ENCODE data around the gene ABCC9. TPM values are rescaled to one million over a fixed set of nuclear protein-coding genes. Genes with fewer than 3 reads are reported as not detected.

Gene ABCC9
- polyA plus RNA-seq, 1 of the 3 experiments (the other 2 are of a cell fraction), result 0.02 TPM

GRCh38 chr12:21809100-21809499, 132.1 kb downstream of the ABCC9 start:
- no peaks in the 10 kb centered on the region for H3K9me3 ChIP-seq
- no peak overlapping the region for H3K4me3 ChIP-seq (ENCODE audit: low read depth in 2 of 2, low read length in 1 of 2)
- POLR2A ChIA-PET, result no interaction called here
- H3K27me3 ChIP-seq (ENCODE audit: insufficient read depth), result no peaks in the 10 kb centered on the region
- H3K27ac ChIP-seq (ENCODE audit: low read depth in 2 of 2, low read length in 1 of 2), result peak overlapping the region in 1 of 2 experiments; percentile 61; a peak in 2 of 4 replicates
- no peak overlapping the region for H2AFZ ChIP-seq (ENCODE audit: low read depth)
- no peaks in the 10 kb centered on the region for H3K9me2 ChIP-seq
- CTCF ChIA-PET, result interaction anchor here (1.5 kb wide), 1 partner anchor 111 kb away, joined by 4 read pairs; no protein-coding TSS in a partner anchor
- no peaks in the 10 kb centered on the region for H3K79me2 ChIP-seq (ENCODE audit: insufficient read depth)
- no peaks in the 10 kb centered on the region for H3F3A ChIP-seq (replicated peaks; ENCODE audit: insufficient read depth)
- no peak overlapping the region for H3K4me2 ChIP-seq
- H3K9ac ChIP-seq, result no peak overlapping the region
- peak; percentile 2 for DNase-seq
- H3K36me3 ChIP-seq (replicated peaks in 1 of 2; ENCODE audit: control insufficient read depth in 1 of 2, insufficient read depth in 2 of 2, low read length in 1 of 2), result no peaks in the 10 kb centered on the region
- TF ChIP-seq ELF1 (IDR thresholded peaks at IDR 0.05) (no peak), EP300 (IDR thresholded peaks at IDR 0.05; ENCODE audit: borderline replicate concordance in 1 of 2, low read depth in 1 of 2, low read length in 1 of 2) (peak in 1 of 2 experiments; percentile 84; a peak in 2 of 4 replicates), CHD2 (IDR thresholded peaks at IDR 0.05; ENCODE audit: low read length, partially characterized antibody) (peak; percentile 36), NFIC (IDR thresholded peaks at IDR 0.05; ENCODE audit: borderline replicate concordance) (no peak), RCOR1 (IDR thresholded peaks at IDR 0.05; ENCODE audit: low read length) (peak; percentile 37; the same call in 1 of the 2 replicates), POLR2AphosphoS5 (IDR thresholded peaks at IDR 0.05; ENCODE audit: low read depth, low read length) (no peak), GATA2 (CRISPR knock-in tag; IDR thresholded peaks at IDR 0.05) (peak; percentile 77), RXRA (IDR thresholded peaks at IDR 0.05; ENCODE audit: borderline replicate concordance, low read depth) (no peak), GABPA (IDR thresholded peaks at IDR 0.05; ENCODE audit: low read depth) (no peak), YY1 (IDR thresholded peaks at IDR 0.05; ENCODE audit: low read depth) (no peak), FOXJ3 (CRISPR knock-in tag; IDR thresholded peaks at IDR 0.05) (no peak)
- H3K4me1 ChIP-seq (ENCODE audit: control insufficient read depth in 1 of 2, insufficient read depth in 2 of 2, low read depth in 1 of 2, low read length in 1 of 2), result peaks cover 0 to 3% of the 10 kb centered on the region in 2 experiments; a peak in 2 of 4 replicates
- no peaks in the 10 kb centered on the region for H4K20me1 ChIP-seq (ENCODE audit: insufficient read depth)

DNA sequence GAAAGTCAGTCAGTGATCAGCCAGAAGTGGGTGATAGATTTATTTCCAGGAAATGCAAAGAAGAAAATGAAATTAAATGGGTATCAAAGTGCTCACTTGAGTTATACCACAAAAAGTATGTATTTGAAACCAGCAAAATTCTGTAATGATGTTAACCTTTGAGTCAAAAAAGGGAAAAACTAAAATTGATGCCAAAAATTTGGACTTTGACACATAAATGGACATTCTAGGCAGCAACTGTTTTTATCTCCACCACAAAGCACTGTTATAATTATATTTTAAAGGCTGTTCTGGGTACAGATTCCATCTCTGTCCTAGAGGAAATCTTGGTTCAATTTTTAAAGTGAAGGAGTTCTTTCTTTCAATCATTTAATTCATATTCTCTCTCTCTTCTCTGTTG, 135.0 kb downstream of the ABCC9 start:
- ChIA-PET CTCF (interaction anchor here (0.7 kb wide), 1 partner anchor 111 kb away, joined by 3 read pairs; no protein-coding TSS in a partner anchor), POLR2A (no interaction called here)
- Histone ChIP-seq H3K79me2 (ENCODE audit: insufficient read depth) (no peaks in the 10 kb centered on the region), H3K27ac (ENCODE audit: low read depth in 2 of 2, low read length in 1 of 2) (peak overlapping the region in 1 of 2 experiments; percentile 47; a peak in 2 of 4 replicates), H3K9ac (no peak overlapping the region), H3K36me3 (replicated peaks in 1 of 2; ENCODE audit: control insufficient read depth in 1 of 2, insufficient read depth in 2 of 2, low read length in 1 of 2) (no peaks in the 10 kb centered on the region), H3K4me1 (ENCODE audit: control insufficient read depth in 1 of 2, insufficient read depth in 2 of 2, low read depth in 1 of 2, low read length in 1 of 2) (peaks cover 0 to 3% of the 10 kb centered on the region in 2 experiments; a peak in 2 of 4 replicates), H3K27me3 (ENCODE audit: insufficient read depth) (no peaks in the 10 kb centered on the region), H3K4me2 (no peak overlapping the region), H3F3A (replicated peaks; ENCODE audit: insufficient read depth) (no peaks in the 10 kb centered on the region), H3K9me3 (no peaks in the 10 kb centered on the region), H3K9me2 (no peaks in the 10 kb centered on the region), H3K4me3 (ENCODE audit: low read depth in 2 of 2, low read length in 1 of 2) (no peak overlapping the region), H4K20me1 (ENCODE audit: insufficient read depth) (no peaks in the 10 kb centered on the region), H2AFZ (ENCODE audit: low read depth) (no peak overlapping the region)
- DNase-seq, result no peak
- no peak for TF ChIP-seq CHD2 (IDR thresholded peaks at IDR 0.05; ENCODE audit: low read length, partially characterized antibody)
- no peak for TF ChIP-seq RXRA (IDR thresholded peaks at IDR 0.05; ENCODE audit: borderline replicate concordance, low read depth)
- TF ChIP-seq FOSL2 (IDR thresholded peaks at IDR 0.05; ENCODE audit: borderline replicate concordance, low read depth), result no peak
- no peak for TF ChIP-seq YY1 (IDR thresholded peaks at IDR 0.05; ENCODE audit: low read depth)
- no peak for TF ChIP-seq EP300 (IDR thresholded peaks at IDR 0.05; ENCODE audit: borderline replicate concordance in 1 of 2, low read depth in 1 of 2, low read length in 1 of 2)
- TF ChIP-seq NRF1 (IDR thresholded peaks at IDR 0.05; ENCODE audit: low read depth, low read length), result no peak
- no peak for TF ChIP-seq RFX5 (IDR thresholded peaks at IDR 0.05; ENCODE audit: low read length)
- no peak for TF ChIP-seq TAF1 (IDR thresholded peaks at IDR 0.05; ENCODE audit: borderline replicate concordance, low read depth, low read length)
- TF ChIP-seq MEF2A (IDR thresholded peaks at IDR 0.05; ENCODE audit: borderline replicate concordance, low read depth), result no peak
- no peak for TF ChIP-seq MXI1 (IDR thresholded peaks at IDR 0.05; ENCODE audit: low read depth, low read length)
- TF ChIP-seq GATA2 (CRISPR knock-in tag; IDR thresholded peaks at IDR 0.05), result no peak
- no peak for TF ChIP-seq JUND (IDR thresholded peaks at IDR 0.05)
- TF ChIP-seq TEAD4 (IDR thresholded peaks at IDR 0.05; ENCODE audit: borderline replicate concordance, insufficient read depth), result no peak
- TF ChIP-seq ELF1 (IDR thresholded peaks at IDR 0.05), result no peak
- no peak for TF ChIP-seq TCF12 (IDR thresholded peaks at IDR 0.05)
- no peak for TF ChIP-seq FOXJ3 (CRISPR knock-in tag; IDR thresholded peaks at IDR 0.05)
- TF ChIP-seq POLR2AphosphoS5 (IDR thresholded peaks at IDR 0.05; ENCODE audit: low read depth, low read length), result no peak
